DMS 273 treated with DMSO at 0.1 percent for 48 hours (cell line): ENCODE results near the gene CTNNA3.

Source experiments
- DNase-seq: peaks from one replicate; lab custom pipeline; 2025; lab: John Stamatoyannopoulos, UW

Gene CTNNA3

DNA sequence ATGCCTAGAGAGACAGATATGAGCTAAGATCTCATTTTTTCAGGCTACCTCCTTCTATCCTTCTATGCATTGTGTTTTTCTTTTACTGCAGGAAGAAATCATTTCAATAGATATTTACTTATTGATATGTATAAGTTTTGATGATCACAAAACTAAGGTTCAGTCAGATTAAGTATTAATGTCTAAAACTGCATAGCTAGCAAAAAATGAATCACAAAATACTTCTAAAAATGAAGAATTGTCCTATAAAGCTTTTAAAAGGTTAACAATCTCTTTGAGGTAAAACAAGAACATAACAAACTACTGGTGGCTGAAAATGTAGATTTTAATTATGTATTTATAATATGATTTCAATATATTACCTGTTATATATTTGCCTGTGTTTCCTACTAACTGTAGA lies 1403.1 kb downstream of the CTNNA3 start:
- DNase-seq, result no peak

DNA sequence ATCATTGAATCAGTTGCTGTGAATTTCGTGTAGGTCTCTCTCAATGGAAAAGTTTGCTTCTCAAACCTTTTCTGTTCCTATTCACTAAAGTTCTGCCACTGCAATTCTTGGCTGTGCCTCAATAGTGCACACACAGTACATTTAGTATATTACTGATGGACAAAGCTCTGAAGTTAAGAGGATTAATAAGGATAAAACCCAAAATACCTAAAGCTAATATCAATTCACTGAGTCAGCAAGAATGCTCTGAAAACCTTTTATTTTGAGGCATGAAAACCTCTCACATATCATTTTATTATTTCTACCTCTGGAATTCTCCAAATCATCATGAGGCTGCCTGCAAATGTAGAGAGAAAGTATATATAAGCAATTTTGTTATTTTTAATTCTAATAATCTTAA lies 1403.5 kb downstream of the CTNNA3 start:
- DNase-seq, result no peak

DNA sequence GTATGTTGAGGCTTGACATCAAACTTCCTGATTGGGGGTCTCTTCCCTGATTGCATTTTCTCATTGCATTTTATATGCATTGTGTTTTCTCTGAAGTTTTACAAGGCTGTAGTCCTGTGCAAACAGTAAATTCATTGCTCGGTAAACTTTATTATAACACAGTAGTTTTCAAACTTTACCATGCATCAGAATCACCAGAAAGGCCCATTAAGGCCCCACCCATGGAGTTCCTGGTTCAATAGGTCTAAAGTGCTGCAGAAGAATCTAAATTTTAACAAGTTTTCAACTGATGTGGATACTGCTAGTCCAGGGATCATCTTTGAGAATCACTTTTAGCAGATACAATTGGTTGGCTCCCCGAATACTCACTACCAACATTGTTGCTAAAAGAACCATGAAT lies 1404.9 kb downstream of the CTNNA3 start:
- no peak for DNase-seq

DNA sequence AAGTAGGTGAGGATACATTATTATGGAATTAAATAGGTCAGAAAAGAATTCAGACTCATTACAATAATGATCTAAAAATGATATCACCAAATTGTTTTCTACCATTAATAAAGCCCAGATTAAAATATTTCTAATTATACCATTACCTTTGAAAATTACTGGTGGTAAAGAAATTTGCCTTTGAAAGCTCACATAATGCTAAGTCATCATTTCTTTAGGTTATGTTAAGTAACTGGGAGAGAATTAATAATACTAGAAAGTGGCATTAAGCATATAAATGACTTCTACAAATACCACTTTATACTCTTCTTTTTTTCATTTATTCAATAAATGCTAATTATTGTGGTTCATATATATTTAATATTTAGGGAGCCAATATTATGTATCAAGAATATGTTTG lies 1411.4 kb downstream of the CTNNA3 start:
- DNase-seq, result no peak

DNA sequence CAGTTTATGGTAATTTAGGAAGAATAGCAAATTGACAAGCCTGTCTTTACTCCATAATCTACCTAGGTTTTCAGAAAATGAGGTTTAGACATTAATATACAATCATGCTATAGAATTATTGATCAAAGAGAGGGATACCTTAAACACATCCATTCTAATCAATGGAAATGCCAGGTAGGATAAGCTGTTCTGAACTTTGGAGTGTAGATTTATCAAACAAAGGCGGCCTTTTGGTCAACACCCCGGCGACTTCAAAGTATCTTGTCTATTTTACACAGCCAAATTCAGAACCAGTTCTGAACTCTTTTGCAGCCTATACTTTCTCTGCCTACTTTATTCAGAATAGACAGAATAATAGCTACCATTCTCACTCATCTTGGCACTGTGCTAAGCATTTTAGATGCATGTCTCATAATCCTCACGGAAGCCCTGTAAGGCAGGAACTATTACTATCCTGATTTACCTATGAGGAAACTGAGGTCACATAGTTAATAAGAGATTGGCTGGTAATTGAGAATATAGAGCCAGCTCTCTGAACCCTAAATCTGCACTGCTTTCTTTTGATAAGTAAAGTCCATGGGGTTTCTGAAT lies 1412.0 kb downstream of the CTNNA3 start:
- no peak for DNase-seq

DNA sequence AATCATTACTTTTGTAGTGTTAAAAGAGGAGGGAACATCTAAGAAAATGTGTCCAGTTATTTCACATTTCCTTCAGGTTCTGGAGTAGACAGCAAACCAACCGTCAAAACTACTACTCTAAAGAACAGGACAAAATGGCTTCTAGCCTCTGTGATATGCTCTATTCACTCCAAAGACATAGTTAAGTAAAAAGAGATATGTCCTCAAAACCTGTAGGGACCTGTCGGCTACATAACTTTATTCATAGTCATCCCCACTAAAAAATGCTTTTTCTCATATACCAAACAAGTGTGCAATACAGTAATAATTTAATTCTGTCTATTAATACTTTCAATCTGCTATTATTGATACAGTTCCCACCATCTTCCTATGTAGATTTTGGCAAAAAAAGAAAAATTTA lies 1412.9 kb downstream of the CTNNA3 start:
- DNase-seq, result no peak

DNA sequence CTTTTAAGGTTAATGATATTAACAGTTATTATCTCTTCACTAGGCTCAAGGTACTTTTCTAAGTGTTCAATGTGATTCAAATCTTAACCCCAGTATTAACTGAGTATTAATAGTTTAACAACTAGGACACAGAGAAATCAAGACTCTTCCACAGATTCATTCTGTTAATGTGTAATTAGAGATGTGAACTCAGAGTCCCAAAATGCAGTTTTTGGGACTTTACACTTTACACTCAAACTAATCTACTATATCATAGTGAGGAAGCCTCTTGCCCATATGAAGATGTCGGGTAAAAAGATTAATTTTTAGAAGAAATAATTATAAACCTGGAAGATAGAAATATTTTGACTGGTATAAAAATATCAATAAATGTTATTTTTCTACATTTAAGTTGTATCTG lies 1414.7 kb downstream of the CTNNA3 start:
- DNase-seq, result no peak

DNA sequence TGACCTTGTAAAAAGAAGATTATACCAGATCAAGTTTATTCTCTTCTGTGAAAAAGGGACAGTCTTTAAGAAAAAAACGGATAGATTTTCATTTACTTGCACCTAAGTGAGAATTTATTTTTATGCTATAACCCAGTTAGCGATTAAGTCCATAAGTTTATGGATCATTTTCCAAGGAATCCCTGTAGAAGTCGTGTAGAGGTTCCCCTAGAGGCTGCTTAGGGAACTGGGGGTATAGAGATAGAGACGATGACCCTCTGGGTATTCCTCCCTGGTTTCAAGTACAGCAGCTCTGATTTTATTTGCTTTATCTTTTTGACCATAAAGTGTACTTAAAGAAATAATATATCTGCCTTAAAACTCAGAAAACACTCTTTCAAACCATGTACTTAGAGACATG lies 1418.5 kb downstream of the CTNNA3 start:
- no peak for DNase-seq

DNA sequence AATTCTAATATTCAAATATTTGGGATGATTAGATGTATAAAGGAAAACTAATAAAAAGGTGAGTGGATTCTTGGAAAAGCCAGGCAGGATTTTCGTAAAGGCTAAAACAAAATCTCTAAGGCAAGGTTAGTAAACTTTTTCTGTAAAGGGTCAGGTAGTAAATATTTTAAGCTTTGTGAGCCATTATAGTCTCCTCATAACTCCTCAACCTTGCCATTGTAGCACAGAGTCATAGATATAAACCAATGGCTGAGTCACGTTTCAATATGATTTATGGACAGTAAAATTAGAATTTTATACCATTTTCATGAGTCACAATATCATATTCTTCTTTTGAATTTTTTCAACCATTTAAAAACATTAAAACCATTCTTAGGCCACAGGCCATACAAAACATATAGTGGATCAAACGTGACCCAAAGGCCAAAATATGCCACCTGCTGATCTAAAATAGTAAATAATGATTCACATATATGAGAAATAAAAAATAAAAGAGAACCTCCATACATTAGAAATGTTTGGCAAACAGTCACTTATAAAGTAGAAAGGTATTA lies 1422.0 kb downstream of the CTNNA3 start:
- no peak for DNase-seq

DNA sequence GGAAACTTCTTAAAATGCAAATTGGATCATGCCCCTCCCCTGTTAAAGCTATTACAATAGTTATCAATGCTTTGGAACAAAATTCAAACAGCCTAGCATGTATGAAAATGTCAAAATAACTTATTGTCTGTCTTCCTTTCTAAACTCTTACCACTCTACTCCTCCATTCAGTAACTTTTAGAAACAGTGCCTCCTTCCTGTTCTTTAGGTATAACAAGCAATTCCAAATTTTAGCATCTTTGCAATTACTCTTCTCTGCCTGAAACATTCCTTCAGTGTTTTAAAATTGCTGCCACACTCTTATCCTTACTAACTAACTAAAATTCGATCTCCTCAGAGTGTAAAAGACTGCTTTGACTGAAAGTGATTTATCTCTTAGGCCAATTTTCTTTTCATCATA lies 1430.6 kb downstream of the CTNNA3 start:
- DNase-seq, result no peak

DNA sequence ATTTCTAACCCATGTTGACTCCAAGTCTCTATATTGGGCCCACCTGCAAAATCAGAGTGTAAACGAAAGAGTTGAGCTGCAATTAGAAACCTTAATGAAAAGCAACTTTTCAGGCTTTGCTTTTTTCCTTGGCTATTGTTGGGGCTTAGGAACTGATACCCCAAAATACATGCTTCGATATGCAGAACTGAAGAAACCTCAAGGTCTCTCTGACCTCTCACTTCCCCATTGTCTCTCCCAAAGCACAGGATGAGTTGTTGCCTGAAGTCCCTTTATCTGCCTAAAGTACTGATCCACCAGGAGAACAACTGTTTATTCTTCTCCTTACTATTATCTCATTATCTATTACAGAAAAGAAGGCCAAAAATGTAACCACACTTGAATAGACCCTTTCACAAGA lies 1436.2 kb downstream of the CTNNA3 start:
- DNase-seq, result no peak

DNA sequence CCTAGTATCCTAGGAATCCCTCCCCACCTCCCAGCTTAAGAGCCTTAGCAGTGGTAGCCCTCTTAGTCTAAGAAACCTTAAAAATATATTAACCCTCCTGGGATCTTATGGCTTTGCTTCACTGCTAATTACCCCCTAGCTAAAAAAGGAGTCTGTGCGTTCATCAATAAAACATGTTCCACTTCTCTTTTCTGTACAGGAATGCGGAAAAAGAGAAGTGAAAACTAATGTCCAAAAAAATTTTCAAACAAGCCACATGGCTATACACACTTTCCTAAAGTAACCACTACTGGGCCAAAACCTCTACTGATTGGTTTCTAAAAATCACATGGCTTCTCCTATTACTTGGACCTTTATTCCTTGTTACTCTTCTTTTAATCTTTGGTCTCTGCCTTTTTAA lies 1437.3 kb downstream of the CTNNA3 start:
- DNase-seq, result no peak

DNA sequence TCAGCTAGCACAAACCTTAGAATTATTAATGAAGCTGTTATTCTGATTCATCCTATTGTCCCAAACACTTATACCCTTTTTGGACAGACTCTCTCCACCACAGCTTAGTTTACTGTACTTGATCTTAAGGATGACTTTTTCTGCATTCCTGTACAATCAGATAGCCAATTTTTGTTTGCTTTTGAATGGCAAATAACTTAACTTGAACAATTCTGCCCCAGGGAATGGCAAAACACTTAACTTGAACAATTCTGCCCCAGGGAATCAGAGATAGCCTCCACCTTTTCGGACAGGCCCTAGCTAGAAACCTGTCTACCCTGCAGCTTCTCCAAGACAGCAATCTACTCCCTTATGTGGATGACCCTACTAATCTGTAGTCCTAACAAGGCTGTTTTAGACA lies 1438.2 kb downstream of the CTNNA3 start:
- no peak for DNase-seq

DNA sequence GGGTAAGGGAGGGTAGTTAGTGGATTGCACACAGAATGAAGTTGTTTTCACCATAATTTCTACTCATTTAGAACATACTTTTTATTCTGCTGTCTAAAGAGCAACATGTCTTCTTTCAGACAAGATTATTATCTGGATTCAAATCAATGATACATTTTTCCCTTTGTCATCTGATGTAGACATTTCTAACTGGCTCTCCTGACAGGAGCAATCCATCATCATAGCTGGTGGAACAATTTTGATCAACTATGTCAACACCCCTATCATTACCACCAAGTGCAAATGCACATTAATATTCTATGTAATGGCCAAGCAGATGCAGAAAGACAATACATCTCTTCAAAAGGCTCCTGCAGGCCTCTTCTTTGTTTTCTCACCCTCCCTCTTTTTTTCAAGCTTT lies 1443.0 kb downstream of the CTNNA3 start:
- DNase-seq, result no peak

DNA sequence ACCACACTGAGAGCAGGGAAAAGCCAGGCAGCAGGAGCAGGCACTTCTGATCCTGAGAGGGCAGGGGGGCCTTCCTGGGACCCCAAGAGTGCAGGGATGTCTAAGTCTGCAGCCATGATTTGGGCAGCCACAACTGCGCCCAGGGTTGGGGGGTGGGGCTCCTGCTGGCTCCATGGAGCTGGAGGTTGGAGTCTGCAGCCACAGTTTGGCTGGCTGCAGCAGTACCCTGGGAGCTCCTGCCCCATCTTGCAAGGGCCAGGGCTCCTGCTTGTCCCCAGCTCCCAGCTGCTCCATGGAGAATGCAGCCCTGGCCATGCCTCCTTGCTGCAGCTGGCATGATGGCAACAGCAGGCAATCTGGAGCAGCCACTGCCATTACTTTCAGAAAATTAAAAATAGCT lies 1449.8 kb downstream of the CTNNA3 start:
- DNase-seq, result no peak

DNA sequence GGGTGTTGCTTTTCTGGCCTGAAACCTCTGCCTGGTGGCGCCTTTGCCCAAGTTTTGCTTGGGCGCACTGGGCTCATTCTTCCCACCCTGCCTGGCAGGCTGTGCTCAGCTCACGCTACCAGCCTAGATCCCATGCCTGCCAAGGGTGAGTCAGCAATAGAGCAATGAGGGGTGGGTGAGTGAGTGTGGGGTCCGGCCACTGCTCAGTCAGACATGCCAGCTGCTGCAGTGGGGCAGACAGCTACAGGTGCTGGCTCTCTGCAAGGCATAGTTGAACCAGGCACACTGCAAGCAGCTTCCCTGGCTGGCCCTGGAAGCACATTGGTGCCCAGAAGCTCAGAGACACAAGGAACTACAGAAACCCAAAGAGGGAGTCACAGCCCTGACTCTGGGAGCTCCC lies 1451.0 kb downstream of the CTNNA3 start:
- DNase-seq, result no peak

DNA sequence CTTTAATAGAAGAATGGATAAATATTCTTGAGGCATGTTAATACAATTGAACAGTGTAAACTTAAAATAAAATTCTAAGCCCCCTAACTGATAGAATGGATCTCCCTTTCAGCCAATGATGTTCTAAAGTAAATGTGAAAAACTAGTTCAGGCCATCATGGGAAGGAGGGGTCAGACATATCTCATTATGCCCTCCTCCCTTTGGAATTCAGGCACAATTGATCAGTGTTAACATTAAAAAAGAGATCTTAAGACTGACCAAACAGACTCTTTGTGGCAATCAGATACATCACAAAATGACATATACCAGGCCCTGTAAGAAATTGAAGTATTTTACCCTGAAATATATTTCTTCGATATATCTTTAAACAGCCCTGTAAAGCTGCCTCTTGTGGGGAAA lies 1453.1 kb downstream of the CTNNA3 start:
- no peak for DNase-seq

DNA sequence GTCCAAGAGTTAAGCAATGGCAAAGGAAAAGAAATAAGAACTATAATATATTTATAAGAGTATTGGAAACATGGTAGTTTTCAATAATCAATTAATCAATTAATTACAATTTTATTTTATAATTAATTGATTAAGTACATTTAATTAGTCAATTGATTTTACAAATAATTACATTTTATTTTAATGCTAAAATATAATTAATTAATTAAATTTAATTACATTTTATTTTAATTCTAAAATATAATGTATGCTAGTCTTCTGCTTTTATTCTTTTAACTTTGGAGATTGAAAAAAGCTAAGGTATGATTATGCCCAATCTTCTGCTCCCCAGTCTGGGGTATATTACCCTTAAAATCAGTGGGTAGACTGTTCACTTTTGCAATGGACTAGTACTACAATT lies 1456.9 kb downstream of the CTNNA3 start:
- DNase-seq, result no peak

DNA sequence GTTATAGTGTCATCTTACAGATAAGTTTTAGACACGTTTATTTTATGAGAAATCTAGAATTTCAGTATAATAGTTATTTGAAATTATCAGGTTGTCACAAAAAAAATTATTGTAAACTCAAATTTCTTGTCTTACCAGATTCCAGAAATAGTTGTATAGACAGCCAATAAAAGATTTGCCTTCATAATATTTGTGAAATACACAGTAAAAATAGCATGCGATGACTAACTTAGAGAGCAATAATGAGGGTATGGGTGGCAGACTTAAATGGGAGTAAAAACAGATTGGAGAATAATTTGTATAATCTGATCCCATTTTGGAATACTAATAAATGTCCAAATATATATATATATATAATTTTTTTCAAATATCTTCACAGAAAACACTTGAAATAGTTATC lies 1457.7 kb downstream of the CTNNA3 start:
- DNase-seq, result no peak

DNA sequence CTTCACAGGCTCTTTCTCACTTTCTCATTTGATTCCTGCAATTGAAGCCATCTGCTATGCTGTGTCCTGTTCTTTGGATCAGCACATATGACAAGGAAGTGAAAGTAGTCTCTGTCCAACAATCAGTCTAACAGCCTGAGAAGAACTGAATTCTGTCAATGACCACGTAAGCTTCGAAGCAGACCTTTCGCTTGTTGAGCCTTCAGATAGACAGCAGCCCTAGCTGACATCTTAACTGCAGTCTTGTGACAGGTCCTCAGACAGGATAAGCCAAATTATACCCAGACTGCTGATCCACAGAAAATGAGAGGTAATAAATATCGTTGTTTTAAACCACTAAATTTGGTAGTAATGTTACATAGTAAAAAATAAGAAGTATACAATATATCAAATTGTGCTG lies 1461.1 kb downstream of the CTNNA3 start:
- no peak for DNase-seq

DNA sequence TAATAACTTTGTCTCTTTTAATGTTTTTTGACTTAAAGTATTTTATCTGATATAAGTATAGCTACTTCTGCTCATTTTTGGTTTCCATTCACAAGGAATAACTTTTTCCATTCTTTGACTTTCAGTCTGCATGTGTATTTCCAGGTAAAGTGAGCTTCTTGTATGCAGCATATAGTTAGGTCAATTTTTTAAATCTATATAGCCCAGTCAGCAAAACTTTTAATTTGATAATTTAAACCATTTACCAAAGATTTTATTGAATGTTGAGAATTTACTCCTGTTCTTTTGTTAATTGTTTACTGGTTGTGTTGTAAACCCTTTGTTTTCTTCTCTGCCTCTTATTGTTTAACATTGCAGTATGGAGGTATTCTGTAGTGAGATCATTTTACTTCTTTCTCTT lies 1467.1 kb downstream of the CTNNA3 start:
- no peak for DNase-seq

DNA sequence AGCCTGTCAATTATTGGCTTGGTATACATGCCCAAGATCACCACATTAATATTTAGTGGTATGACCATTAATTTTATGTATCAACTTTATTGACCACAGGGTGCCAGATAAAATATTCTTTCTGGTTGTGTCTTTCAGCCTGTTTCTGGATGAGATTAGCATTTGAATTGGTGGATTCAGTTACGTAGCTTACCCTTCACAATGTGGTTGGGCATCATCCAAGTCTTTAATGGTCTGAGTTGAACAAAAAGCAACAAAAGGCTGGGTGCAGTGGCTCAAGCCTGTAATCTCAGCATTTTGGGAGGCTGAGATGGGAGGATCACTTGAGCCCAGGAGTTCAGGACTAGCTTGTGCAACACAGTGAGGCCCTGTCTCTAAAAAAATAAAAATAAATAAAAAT lies 1472.3 kb downstream of the CTNNA3 start:
- no peak for DNase-seq

DNA sequence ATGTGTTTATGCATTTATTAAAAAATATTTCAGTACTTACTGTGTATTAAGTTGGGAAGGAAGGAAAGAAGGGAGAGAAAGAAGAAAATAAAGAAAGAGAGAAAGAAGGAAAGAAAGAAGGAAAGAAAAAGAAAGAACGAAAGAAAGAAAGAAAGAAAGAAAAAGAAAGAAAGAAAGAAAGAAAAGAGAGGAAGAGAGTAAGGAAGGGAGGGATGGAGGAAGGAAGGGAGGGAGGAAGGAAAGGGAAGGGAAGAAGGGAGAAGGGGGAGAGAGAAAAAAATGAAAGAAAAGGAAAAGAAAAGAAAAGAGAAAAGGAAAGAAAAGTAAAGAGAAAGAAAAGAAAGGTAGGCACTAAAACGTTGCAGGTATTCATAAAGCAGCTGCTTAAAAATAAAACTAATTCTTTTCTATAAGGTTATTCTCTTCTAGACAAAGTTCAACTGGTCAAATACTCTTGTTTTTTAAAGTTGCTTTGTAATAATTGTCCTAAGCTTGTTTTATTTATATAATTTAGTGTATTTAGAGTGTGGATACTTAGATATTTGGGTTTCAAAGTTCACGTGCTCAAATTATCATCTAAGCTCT lies 1473.4 kb downstream of the CTNNA3 start:
- DNase-seq, result no peak

DNA sequence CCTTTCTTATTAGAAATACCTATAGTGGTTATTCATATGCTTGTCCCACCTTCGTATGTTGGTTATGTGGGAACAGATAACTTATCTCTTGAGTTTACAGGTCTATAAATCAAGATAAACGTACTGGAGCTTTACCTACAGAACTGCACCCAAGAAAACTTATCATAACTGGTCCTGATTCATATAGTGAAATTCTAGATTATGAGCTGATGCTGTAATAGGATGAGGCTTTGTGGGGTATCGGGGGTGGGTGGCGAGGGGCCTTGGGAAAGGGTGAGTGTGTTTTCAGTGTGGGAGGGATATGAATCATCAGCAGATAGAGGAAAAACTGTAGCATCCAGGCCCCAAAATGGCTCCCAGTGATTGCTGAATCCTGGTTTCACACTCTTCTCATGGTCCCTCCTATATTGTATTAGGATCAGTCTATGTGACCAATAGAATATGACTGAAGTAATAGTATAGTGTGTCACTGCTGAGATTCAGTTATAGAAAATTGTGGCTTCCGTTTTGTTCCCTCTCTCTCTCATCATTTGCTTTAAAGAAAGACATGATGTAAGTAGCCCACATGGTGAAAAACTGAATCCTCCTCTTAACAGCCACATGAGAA lies 1476.9 kb downstream of the CTNNA3 start:
- no peak for DNase-seq
